HG02571 (cell line): Measurements from ENCODE around the gene DOCK7.

ENCODE experiments used
- ATAC-seq: cut with Tn5 transposase; IDR thresholded peaks from one replicate; pipeline ENCODE4 v1.9.1; 2021; ENCODE audit warnings: mild to moderate bottlenecking, moderate library complexity; ENCODE audit not compliant: unreplicated experiment

DOCK7 gene

GRCh38 chr1:62423580-62424242, 264.5 kb downstream of the DOCK7 start:
- no peak for ATAC-seq

DNA sequence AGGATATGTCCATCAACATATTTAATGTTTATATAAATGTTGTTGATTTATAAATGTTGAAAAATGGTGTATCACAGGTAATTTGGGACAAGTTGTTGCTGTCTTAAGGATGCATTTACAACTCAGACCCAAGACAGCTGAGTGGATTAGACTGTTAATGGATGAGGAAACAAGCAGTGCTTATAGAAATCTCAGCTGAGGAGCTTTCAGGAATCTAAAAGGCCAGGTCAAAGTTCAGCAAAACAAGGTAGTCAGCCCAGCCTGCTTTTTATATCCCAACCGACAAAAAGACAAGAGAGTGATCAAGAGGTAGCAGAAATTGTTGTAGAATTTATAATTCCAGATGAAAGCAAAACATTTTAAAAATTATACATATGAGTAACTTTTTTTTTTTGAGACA, 268.0 kb downstream of the DOCK7 start:
- ATAC-seq, result no peak

DNA sequence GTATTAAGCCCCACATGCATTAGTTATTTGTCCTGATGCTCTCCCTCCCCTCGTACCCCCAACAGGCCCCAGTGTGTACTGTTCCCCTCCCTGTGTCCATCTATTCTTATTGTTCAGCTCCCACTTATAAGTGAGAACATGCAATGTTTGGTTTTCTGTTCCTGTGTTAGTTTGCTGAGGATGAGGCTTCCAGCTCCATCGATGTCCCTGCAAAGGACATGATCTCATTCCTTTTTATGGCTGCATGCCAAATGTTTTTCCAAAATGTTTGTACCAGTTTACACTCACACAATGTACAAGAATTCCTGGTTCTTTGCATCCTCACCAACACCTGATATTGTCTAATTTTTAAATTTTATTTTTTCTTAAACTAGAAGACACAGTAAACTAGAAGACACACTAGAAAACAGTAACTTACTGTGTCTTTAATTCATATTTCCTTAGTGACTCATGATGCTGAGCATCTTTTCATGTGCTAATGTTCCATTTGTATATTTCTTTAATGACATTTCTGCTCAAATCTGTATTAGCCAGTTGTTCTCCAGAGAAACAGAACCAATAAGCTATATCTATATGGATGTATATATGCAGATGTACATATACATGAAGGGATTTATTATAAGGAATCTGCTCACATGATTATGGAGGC, 270.7 kb downstream of the DOCK7 start:
- ATAC-seq, result no peak

DNA sequence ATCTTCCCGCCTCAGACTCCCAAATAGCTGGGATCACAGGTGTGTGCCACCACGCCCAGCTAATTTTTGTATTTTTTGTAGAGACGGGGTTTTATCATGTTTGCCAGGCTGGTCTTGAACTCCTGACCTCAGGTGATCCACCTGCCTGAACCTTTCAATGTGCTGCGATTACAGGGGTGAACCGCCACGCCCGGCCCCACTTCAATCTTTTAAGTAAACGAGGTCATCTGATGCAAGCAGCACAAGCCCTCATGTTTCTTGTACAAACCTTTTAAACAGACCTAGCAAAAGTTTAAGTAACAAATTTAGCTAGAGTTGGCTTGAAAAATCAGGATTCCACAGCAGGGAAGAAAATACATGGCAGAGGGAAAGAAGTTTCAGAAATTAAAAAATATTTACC, 272.5 kb downstream of the DOCK7 start:
- no peak for ATAC-seq

DNA sequence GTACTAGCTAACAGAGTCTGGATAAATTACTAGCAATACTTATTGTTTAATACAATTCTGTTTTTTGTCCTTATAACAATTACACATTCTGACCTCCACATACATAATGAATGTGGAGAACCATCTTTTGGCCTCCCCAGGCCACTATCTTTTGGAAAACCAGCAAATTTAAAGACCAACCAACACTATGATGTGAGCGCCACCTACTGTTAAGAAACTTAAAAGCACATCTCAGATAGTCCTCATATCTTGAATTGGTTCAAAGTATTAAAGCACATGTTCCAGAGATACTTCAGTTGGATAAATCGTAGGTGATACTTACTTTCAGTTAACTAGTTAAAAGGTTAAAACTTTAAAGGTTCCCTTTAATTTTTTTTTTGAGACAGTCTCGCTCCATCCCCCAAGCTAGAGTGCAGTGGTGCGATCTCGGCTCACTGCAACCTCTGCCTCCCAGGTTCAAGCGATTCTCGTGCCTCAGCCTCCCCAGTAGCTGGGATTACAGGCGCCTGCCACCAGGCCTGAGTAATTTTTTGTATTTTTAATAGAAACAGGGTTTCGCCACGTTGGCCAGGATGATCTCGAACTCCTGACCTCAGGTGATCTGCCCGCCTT, 280.7 kb downstream of the DOCK7 start:
- ATAC-seq, result no peak

- no peak for ATAC-seq
Observed at GRCh38 chr1:62406576-62406975, 281.6 kb downstream of the DOCK7 start.

DNA sequence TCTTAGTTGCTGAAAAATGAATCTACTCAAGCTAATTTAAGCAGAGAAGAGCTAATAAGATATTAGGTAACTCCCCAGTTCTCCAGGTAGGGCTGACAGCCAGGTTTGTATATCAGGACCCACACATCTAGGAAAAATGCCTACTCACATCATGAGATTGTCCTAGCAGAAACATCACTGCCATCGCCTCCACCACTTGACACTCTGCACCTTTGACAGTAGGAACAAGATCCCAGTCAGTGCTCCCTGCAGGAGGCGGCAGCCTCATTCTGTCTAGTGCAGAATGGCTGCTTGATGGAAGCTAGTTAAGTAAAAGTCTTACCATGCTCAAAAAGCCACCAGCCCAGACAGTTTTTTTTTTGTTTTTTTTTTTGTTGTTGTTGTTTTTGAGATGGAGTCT, 282.9 kb downstream of the DOCK7 start:
- ATAC-seq, result no peak
